Large intestine (tissue), 3 donors: Measurements from ENCODE around the gene BBS10. TPM values are rescaled to one million over a fixed set of nuclear protein-coding genes. Genes with fewer than 3 reads are reported as not detected.
"Not testable (repeated sequence)": the region's sequence is repeated elsewhere in the genome, so short reads cannot be mapped to it uniquely, and the experiment has no call there.

ENCODE experiments used
- DNase-seq, 2 donors: peaks; one replicate each; pipeline versions ENCODE4 v3.0.0 to v3.0.0-alpha.2; 2013
- H3K27ac ChIP-seq: one replicate; pipeline ENCODE4 v1.5.1; 2013; ENCODE audit warnings: low read length
- H3K27me3 ChIP-seq: 2 replicates; pipeline ENCODE4 v1.6.1; 2013; ENCODE audit warnings: low read length; ENCODE audit not compliant: control insufficient read depth, insufficient read depth
- H3K36me3 ChIP-seq: 2 replicates; pipeline ENCODE4 v1.6.1; 2013; ENCODE audit warnings: low read length; ENCODE audit not compliant: control insufficient read depth, insufficient read depth
- H3K4me1 ChIP-seq: one replicate; pipeline ENCODE4 v1.6.1; 2013; ENCODE audit warnings: low read length; ENCODE audit not compliant: control insufficient read depth, insufficient read depth
- H3K4me3 ChIP-seq: one replicate; pipeline ENCODE4 v1.5.1; 2013; ENCODE audit warnings: low read length
- H3K9me3 ChIP-seq: one replicate; pipeline ENCODE4 v1.6.1; 2013; ENCODE audit warnings: mild to moderate bottlenecking, low read depth, low read length, moderate library complexity; ENCODE audit not compliant: control insufficient read depth
- WGBS: methylation state at CpG from one replicate; pipeline ENCODE4 v1.1.5; 2013; ENCODE audit warnings: low lambda C conversion rate; ENCODE audit not compliant: insufficient coverage; 5-methylcytosine and 5-hydroxymethylcytosine counted together
- polyA plus RNA-seq: library from polyadenylated mRNA; unstranded; fragments of 120-200 nt; gene quantifications from one replicate; pipeline ENCODE4 v1.2.1, GENCODE V29; 2013

BBS10 gene
- polyA plus RNA-seq, 1 donor = 12.6 TPM

GRCh38 chr12:76337583-76337982, 10.6 kb downstream of the BBS10 start:
- H3K27ac ChIP-seq = no peak overlapping the region
- no CpG with 5 or more reads among the region's 3 CpGs for WGBS
- no peak overlapping the region for H3K4me3 ChIP-seq
- DNase-seq = no peak
- no peaks in the 10 kb centered on the region for H3K9me3 ChIP-seq
- H3K4me1 ChIP-seq = no peaks in the 10 kb centered on the region
- H3K27me3 ChIP-seq = no peaks in the 10 kb centered on the region
- H3K36me3 ChIP-seq = no peaks in the 10 kb centered on the region

- H3K36me3 ChIP-seq = no peaks in the 10 kb centered on the region
- WGBS = no CpG with 5 or more reads among the region's 1 CpG
- H3K27ac ChIP-seq = no peak overlapping the region
- H3K27me3 ChIP-seq = no peaks in the 10 kb centered on the region
- H3K4me1 ChIP-seq = no peaks in the 10 kb centered on the region
- no peak overlapping the region for H3K4me3 ChIP-seq
- H3K9me3 ChIP-seq = no peaks in the 10 kb centered on the region
- DNase-seq = no peak
These were observed 15.6 kb downstream of the BBS10 start for GRCh38 chr12:76332606-76333005.

GRCh38 chr12:76329606-76330005, 18.6 kb downstream of the BBS10 start:
- WGBS = 100% methylated on average over 1 of the region's 5 CpGs
- H3K27ac ChIP-seq = no peak overlapping the region
- DNase-seq = no peak
- no peak overlapping the region for H3K4me3 ChIP-seq
- no peaks in the 10 kb centered on the region for H3K9me3 ChIP-seq
- H3K36me3 ChIP-seq = no peaks in the 10 kb centered on the region
- no peaks in the 10 kb centered on the region for H3K27me3 ChIP-seq
- no peaks in the 10 kb centered on the region for H3K4me1 ChIP-seq

GRCh38 chr12:76329159-76329558, 19.1 kb downstream of the BBS10 start:
- no peaks in the 10 kb centered on the region for H3K27me3 ChIP-seq
- 90% methylated on average over 1 of the region's 2 CpGs for WGBS
- no peak overlapping the region for H3K27ac ChIP-seq
- H3K4me3 ChIP-seq = no peak overlapping the region
- H3K36me3 ChIP-seq = no peaks in the 10 kb centered on the region
- no peaks in the 10 kb centered on the region for H3K9me3 ChIP-seq
- no peaks in the 10 kb centered on the region for H3K4me1 ChIP-seq
- DNase-seq = no peak

- not testable (repeated sequence) for H3K4me1 ChIP-seq, H3K9me3 ChIP-seq, H3K27me3 ChIP-seq, H3K4me3 ChIP-seq, H3K36me3 ChIP-seq, H3K27ac ChIP-seq, DNase-seq
- WGBS = no CpG with 5 or more reads among the region's 32 CpGs
These were observed 28.5 kb downstream of the BBS10 start for GRCh38 chr12:76319595-76320319.

GRCh38 chr12:76318773-76319594, 29.2 kb downstream of the BBS10 start:
- DNase-seq = no peak
- H3K9me3 ChIP-seq = no peaks in the 10 kb centered on the region
- H3K4me1 ChIP-seq = no peaks in the 10 kb centered on the region
- H3K36me3 ChIP-seq = no peaks in the 10 kb centered on the region
- WGBS = no CpG with 5 or more reads among the region's 1 CpG
- no peak overlapping the region for H3K27ac ChIP-seq
- no peak overlapping the region for H3K4me3 ChIP-seq
- no peaks in the 10 kb centered on the region for H3K27me3 ChIP-seq

GRCh38 chr12:76317976-76318375, 30.2 kb downstream of the BBS10 start:
- no peak overlapping the region for H3K4me3 ChIP-seq
- DNase-seq = no peak

GRCh38 chr12:76316468-76316867, 31.7 kb downstream of the BBS10 start:
- no peak overlapping the region for H3K4me3 ChIP-seq
- H3K27ac ChIP-seq = no peak overlapping the region
- H3K4me1 ChIP-seq = no peaks in the 10 kb centered on the region
- no peaks in the 10 kb centered on the region for H3K27me3 ChIP-seq
- no peak for DNase-seq
- 80% methylated on average over 3 of the region's 7 CpGs for WGBS
- no peaks in the 10 kb centered on the region for H3K36me3 ChIP-seq
- H3K9me3 ChIP-seq = no peaks in the 10 kb centered on the region

More at GRCh38 chr12:76317976-76318375, 30.2 kb downstream of the BBS10 start:
- no peaks in the 10 kb centered on the region for H3K4me1 ChIP-seq
- H3K36me3 ChIP-seq = no peaks in the 10 kb centered on the region
- H3K27me3 ChIP-seq = no peaks in the 10 kb centered on the region
- H3K9me3 ChIP-seq = no peaks in the 10 kb centered on the region
- no peak overlapping the region for H3K27ac ChIP-seq
- no CpG with 5 or more reads among the region's 1 CpG for WGBS

- no peak overlapping the region for H3K27ac ChIP-seq
- H3K9me3 ChIP-seq = no peaks in the 10 kb centered on the region
- H3K27me3 ChIP-seq = no peaks in the 10 kb centered on the region
- H3K4me1 ChIP-seq = no peaks in the 10 kb centered on the region
- no peaks in the 10 kb centered on the region for H3K36me3 ChIP-seq
- WGBS = 60% methylated on average over 1 of the region's 9 CpGs
- no peak overlapping the region for H3K4me3 ChIP-seq
- DNase-seq = no peak
These were observed 34.9 kb downstream of the BBS10 start for GRCh38 chr12:76313299-76313698.

GRCh38 chr12:76312315-76312714, 35.9 kb downstream of the BBS10 start:
- Histone ChIP-seq H3K27me3 (no peaks in the 10 kb centered on the region), H3K27ac (no peak overlapping the region), H3K36me3 (no peaks in the 10 kb centered on the region), H3K4me1 (no peaks in the 10 kb centered on the region), H3K9me3 (no peaks in the 10 kb centered on the region), H3K4me3 (no peak overlapping the region)
- WGBS = 70% methylated on average over 2 of the region's 7 CpGs
- no peak for DNase-seq
